HG03520 (cell line): ENCODE results near the gene IWS1.
"Not testable (repeated sequence)": the region's sequence is repeated elsewhere in the genome, so short reads cannot be mapped to it uniquely, and the experiment has no call there.

Experiments used
- ATAC-seq: cut with Tn5 transposase; IDR thresholded peaks from one replicate; pipeline ENCODE4 v1.9.1; 2021; ENCODE audit warnings: mild to moderate bottlenecking, moderate library complexity; ENCODE audit not compliant: unreplicated experiment

IWS1 gene

GRCh38 chr2:127526132-127527000 is at the start of gene IWS1:
IWS1 (minus strand) TSS chr2:127526489; CDS start chr2:127526208, 281 bp downstream.
- peak; percentile 76 for ATAC-seq

GRCh38 chr2:127575941-127576432 is 49.7 kb upstream of the IWS1 start:
- ATAC-seq, result no peak

DNA sequence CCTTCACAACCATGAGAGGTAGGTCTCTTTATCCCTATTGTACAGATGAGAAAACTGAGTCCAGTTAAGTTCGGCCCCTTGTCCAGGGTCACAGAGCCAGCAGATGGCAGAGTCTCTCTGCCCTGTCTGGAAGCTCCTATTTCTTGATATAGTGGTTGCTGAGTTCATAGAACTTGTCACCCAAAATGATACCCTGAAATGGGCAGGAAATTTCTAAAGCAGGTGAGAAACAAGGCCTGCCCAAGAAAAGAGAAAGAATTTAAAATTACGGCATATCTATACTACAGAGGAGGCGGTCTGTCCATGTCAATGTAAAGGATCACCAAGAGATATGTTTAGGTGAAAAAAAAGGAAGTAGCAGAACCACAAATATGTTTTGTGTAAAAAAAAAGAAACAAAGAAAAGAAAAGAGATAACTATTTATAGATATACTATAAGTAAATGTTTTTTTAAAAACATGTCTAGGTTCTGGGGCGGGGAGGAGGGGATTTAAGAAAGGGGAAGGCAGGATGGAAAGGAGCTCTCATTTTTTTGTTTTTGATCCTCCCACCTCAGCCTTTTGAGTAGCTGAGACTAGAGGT is 49.0 kb upstream of the IWS1 start:
- no peak for ATAC-seq

DNA sequence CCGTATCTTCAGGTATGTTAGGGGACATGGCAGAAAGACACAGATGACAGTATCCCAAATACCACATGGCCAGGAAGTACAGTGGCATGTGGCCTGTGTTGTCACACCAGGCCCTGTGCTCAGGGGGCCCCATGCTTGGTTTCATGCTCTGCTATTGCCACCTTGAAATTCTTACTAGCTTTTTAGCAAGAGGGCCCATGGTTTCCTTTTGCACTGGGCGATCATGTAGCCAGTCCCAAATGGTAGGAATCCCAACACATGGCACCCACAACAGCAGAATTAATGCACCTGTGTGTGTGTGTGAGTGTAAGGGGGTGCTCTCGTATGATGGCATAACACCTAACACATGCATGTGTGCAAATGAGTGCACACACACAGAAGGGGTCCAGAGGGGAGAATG is 48.4 kb upstream of the IWS1 start:
- no peak for ATAC-seq

GRCh38 chr2:127573771-127574170 is 47.5 kb upstream of the IWS1 start:
- ATAC-seq, result no peak

GRCh38 chr2:127573298-127573697 is 47.0 kb upstream of the IWS1 start:
- no peak for ATAC-seq

GRCh38 chr2:127572841-127573240 is 46.6 kb upstream of the IWS1 start:
- ATAC-seq, result no peak

- ATAC-seq, result not testable (repeated sequence)
Observed at GRCh38 chr2:127572352-127572751, 46.1 kb upstream of the IWS1 start.

GRCh38 chr2:127570282-127571250 is 44.3 kb upstream of the IWS1 start:
- ATAC-seq, result no peak

- ATAC-seq, result no peak
Observed at GRCh38 chr2:127569666-127570065, 43.4 kb upstream of the IWS1 start.

GRCh38 chr2:127568128-127568527 is 41.8 kb upstream of the IWS1 start:
- ATAC-seq, result no peak

- ATAC-seq, result no peak
Observed at GRCh38 chr2:127567351-127567854, 41.1 kb upstream of the IWS1 start.

- ATAC-seq, result no peak
Observed at GRCh38 chr2:127566576-127566975, 40.3 kb upstream of the IWS1 start.

GRCh38 chr2:127566139-127566417 is 39.8 kb upstream of the IWS1 start:
- ATAC-seq, result no peak

- ATAC-seq, result no peak
Observed at GRCh38 chr2:127565261-127566138, 39.2 kb upstream of the IWS1 start.

DNA sequence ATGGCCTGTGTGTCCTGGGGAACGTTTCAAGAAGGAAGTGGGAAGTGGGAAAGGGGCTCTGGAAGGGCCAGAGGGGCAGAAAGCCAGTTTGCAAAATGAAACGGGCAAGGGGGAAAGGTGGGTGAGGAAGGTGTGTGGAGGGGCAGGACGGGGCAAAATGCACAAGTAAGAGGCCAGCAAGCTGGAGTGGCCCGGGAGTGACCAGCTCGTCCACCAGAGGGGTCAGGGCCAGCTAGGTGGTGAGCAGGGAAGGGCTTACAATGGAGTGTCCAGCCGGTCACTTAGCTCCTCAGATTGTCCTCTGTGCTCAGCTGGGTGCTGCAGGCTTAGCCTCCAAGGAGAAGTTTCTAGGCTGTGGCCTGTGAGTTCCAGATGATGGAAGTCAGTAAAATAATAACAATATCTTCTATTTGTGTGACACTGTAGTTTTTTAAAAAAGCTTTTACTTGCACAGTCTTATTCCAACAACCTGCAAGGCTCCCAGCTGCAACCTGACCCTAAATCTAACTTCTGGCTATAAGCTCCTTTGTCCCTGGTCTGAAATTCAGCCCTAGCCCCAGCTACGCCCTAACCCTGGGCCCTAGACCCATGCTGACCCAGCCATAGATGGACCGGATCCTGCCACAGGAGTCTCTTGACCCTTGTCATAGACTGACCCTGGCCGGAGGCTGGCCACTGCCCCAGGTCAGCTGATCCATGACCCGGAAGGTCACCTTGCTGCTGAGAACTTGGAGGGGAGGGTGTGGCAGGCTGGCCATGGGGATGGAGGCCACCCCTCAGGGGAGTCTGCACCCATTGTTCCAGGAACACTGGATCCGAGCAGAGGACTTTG is 38.4 kb upstream of the IWS1 start:
- ATAC-seq, result no peak

DNA sequence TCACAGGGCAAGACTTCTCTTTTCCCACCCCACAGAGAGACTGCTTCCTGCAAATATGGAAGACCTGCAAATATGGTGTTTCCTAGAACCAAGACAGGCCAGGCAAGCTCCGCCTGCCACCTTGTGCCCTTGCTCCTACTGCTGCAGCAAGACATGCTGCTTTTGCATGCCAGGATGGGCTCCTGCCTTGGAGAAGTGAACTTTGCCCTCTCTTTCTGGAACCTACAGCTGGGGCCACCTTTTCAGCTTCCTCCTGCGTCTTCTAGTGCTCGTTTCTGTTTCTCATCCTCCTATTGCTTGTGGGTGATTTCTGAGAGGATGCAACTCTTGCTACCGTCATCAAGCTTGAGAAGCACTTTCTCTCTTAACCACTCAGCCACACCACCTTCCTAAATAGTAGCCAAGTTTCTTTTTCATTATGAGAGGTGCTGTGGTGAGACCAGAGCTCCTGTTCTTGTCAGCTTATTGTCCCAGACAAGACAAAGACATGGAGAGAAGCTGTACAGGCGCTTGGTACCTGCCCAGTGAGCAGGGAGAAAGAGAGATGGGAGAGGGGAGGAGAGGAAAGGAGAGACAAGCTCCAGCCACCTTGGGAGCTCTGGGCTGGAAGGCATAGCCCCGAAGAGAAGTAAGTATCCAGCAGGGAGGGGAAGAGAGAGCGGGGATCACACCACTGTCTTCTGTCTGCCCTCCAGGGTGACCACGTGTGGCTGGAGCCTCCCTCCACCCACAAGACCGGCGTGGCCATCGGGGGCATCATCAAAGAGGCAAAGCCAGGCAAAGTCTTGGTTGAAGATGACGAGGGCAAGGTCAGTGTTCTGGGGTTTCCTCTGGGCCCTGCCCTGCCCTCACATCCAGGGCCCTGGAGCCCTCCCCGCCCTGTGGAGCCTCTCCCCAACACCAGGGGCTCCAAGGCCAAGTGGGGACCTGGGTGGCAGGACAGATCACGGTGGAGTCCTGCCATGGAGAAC is 37.5 kb upstream of the IWS1 start:
- peak; percentile 96 for ATAC-seq

DNA sequence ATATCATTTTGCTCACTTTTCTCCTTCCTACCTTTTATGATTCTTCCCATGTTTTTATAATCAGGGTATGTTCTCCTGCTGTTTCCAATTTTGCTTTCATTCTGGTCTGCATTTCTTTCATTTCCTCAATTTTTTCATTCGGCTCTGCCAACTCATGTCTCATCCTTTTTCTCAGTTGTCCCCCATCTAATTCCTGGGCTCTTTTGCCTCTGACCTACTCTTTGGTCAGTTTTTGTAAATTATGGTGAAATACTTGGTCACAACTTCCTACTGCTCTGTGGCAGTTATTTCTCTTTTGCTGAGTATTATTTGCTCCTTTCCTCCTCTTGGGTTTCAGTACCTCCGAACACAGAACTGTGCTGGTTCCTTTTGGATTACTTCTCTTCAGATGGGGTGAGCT is 36.6 kb upstream of the IWS1 start:
- ATAC-seq, result no peak
